K562 treated with DMSO at 1 percent for 12 hours (cell line): ENCODE data around the gene GPR108. TPM values are rescaled to one million over a fixed set of nuclear protein-coding genes. Genes with fewer than 3 reads are reported as not detected.

Source experiments
- total RNA-seq: library from RNA; unstranded; fragments of 300-600 nt; gene quantifications from 2 replicates; pipeline ENCODE4 v1.2.3, GENCODE V29; 2022; ENCODE audit not compliant: insufficient read depth

The GPR108 gene
- 42.5 and 54.7 TPM in 2 replicates for total RNA-seq

GRCh38 chr19:6737284-6737872 lies at the start of gene GPR108:
Gene GPR108, minus strand, starts transcription at chr19:6737580. Its CDS starts 4 bp downstream, at chr19:6737576.

GRCh38 chr19:6772028-6772865 lies 34.9 kb upstream of the GPR108 start, which contains the start of gene VAV1:
Gene VAV1, plus strand, starts transcription at chr19:6772708. Its CDS starts 100 bp downstream, at chr19:6772808.

GRCh38 chr19:6767357-6768235 lies 30.2 kb upstream of the GPR108 start, which contains the start of gene SH2D3A:
Gene SH2D3A, minus strand, starts transcription at chr19:6767435. Its CDS starts 3,687 bp downstream, at chr19:6763748.

GRCh38 chr19:6739390-6739882 lies 2.1 kb upstream of the GPR108 start, which contains the start of gene TRIP10:
Gene TRIP10, plus strand, starts transcription at chr19:6739680. Its CDS starts 82 bp downstream, at chr19:6739762.

GRCh38 chr19:6720369-6721137 lies 16.8 kb downstream of the GPR108 start, which contains the start of gene C3:
Gene C3, minus strand, starts transcription at chr19:6720650. Its CDS starts 61 bp downstream, at chr19:6720589.

Other genes with a start within 250 kb of the GPR108 start
- 5.8 and 6.0 TPM in 2 replicates for gene TUBB4A, start 235.3 kb downstream of the GPR108 start, total RNA-seq
- 35.3 and 42.9 TPM in 2 replicates for gene TNFSF9, start 206.6 kb downstream of the GPR108 start, total RNA-seq
- 4.8 and 5.3 TPM in 2 replicates for gene CD70, start 146.4 kb downstream of the GPR108 start, total RNA-seq
- 0.39 TPM in 1 of 2 replicates, not detected in the other for gene TNFSF14, start 67.4 kb downstream of the GPR108 start, total RNA-seq
- gene C3, start 16.9 kb downstream of the GPR108 start, total RNA-seq, result 18.6 and 20.2 TPM in 2 replicates
- gene TRIP10, start 2.1 kb upstream of the GPR108 start, total RNA-seq, result 37.3 and 54.9 TPM in 2 replicates
- 7.5 and 11.4 TPM in 2 replicates for gene SH2D3A, start 29.9 kb upstream of the GPR108 start, total RNA-seq
- 25.0 and 36.9 TPM in 2 replicates for gene VAV1, start 35.1 kb upstream of the GPR108 start, total RNA-seq
- gene ADGRE1, start 150.0 kb upstream of the GPR108 start, total RNA-seq, result 2.5 and 4.5 TPM in 2 replicates